ENCODE results near the gene BEND6. TPM values are rescaled to one million over a fixed set of nuclear protein-coding genes. Genes with fewer than 3 reads are reported as not detected.

The BEND6 gene
- total RNA-seq, 1 experiment from 2014 or later: 1.4 TPM

DNA sequence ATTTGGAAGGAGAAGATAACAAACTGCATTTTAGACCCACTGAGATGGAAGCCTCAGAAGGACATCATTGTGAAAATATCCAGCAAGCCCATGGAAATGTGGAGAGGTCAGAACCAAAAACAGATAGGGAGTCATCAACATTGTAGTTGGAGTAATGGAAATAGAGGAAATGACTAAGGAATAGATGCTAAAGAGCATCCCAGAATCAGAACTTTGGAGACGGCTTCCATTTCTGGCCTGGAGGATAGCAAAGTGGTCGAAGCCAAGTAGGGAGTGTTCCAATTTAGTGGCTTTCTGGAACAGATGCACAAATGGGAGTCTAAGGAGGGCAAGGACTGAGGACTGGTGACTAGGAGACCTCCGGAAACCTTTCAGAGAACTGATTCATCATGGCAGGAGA, 3.6 kb downstream of the BEND6 start:
- H3K36me3 Mint-ChIP-seq (ENCODE audit: insufficient read depth in 1 of 3, low read depth in 3 of 3): peaks cover 0 to 2% (median 0%) of the 10 kb centered on the region in 3 experiments; a peak in 1 of 7 replicates
- TF ChIP-seq, protein P1, sequence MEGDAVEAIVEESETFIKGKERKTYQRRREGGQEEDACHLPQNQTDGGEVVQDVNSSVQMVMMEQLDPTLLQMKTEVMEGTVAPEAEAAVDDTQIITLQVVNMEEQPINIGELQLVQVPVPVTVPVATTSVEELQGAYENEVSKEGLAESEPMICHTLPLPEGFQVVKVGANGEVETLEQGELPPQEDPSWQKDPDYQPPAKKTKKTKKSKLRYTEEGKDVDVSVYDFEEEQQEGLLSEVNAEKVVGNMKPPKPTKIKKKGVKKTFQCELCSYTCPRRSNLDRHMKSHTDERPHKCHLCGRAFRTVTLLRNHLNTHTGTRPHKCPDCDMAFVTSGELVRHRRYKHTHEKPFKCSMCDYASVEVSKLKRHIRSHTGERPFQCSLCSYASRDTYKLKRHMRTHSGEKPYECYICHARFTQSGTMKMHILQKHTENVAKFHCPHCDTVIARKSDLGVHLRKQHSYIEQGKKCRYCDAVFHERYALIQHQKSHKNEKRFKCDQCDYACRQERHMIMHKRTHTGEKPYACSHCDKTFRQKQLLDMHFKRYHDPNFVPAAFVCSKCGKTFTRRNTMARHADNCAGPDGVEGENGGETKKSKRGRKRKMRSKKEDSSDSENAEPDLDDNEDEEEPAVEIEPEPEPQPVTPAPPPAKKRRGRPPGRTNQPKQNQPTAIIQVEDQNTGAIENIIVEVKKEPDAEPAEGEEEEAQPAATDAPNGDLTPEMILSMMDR (conservative IDR thresholded peaks at IDR 0.05): no peak
- no peak overlapping the region for H2BK5ac ChIP-seq (ENCODE audit: insufficient read length, low read length)
- H4K20me1 ChIP-seq (ENCODE audit: control insufficient read depth, insufficient read depth, insufficient read length): no peaks in the 10 kb centered on the region
- no peak overlapping the region for H4K8ac ChIP-seq (replicated peaks; ENCODE audit: insufficient read length, low read depth, low read length)
- no peak overlapping the region for H3K27ac Mint-ChIP-seq
- no peak overlapping the region for H2BK120ac ChIP-seq (ENCODE audit: low read depth, low read length, poor library complexity, severe bottlenecking)
- no peak overlapping the region for H2BK15ac ChIP-seq (ENCODE audit: low read depth, low read length)
- H3K4me1 ChIP-seq (ENCODE audit: insufficient read depth, low read length): peaks cover 2% of the 10 kb centered on the region; the same call in 1 of the 2 replicates
- peaks cover 12% of the 10 kb centered on the region for H3K23me2 ChIP-seq (ENCODE audit: insufficient read length, low read depth, low read length, poor library complexity, severe bottlenecking)
- no peak overlapping the region for H3K14ac ChIP-seq (ENCODE audit: insufficient read depth, low read length)
- H2BK12ac ChIP-seq (ENCODE audit: insufficient read length, low read depth, low read length): no peak overlapping the region
- no peak overlapping the region for H3K9ac ChIP-seq (ENCODE audit: extremely low read depth, insufficient read length, low read length)
- H3K4me2 ChIP-seq (ENCODE audit: insufficient read depth, insufficient read length, low read length): no peak overlapping the region
- H3K4me3 Mint-ChIP-seq: no peak overlapping the region
- no peak overlapping the region for H2AK5ac ChIP-seq (ENCODE audit: insufficient read length, low read length)
- no peaks in the 10 kb centered on the region for H3K79me1 ChIP-seq (ENCODE audit: insufficient read depth, low read depth, low read length, poor library complexity, severe bottlenecking)
- H3K9me3 ChIP-seq (ENCODE audit: control insufficient read depth, low read depth, low read length): no peaks in the 10 kb centered on the region
- H3K79me2 ChIP-seq (ENCODE audit: insufficient read depth, low read length): no peaks in the 10 kb centered on the region
- no CpG with 5 or more reads among the region's 3 CpGs for WGBS (ENCODE audit: extremely low coverage, insufficient read length, low lambda C conversion rate)
- H3K27me3 ChIP-seq (ENCODE audit: insufficient read depth, low read length): no peaks in the 10 kb centered on the region; the same call in 1 of the 2 replicates
- H3K27ac ChIP-seq (ENCODE audit: insufficient read length, low read depth, low read length): no peak overlapping the region
- H3K4me1 Mint-ChIP-seq: peaks cover 21 to 23% of the 10 kb centered on the region in 2 experiments
- no peak overlapping the region for H3K23ac ChIP-seq (ENCODE audit: insufficient read length, low read depth, low read length)
- peaks cover 15% of the 10 kb centered on the region for H3K27me3 Mint-ChIP-seq (ENCODE audit: low read depth)
- no peak overlapping the region for H2BK20ac ChIP-seq (ENCODE audit: low read depth, low read length, poor library complexity, severe bottlenecking)
- no peaks in the 10 kb centered on the region for H3K9me3 Mint-ChIP-seq
- no peak overlapping the region for H3K18ac ChIP-seq (ENCODE audit: insufficient read length, low read depth, low read length)
- no peak overlapping the region for H3K4ac ChIP-seq (ENCODE audit: low read depth, low read length)
- DNase-seq: no peak
- no peak overlapping the region for H4K91ac ChIP-seq (ENCODE audit: insufficient read length, low read depth, low read length)
- H3T11ph ChIP-seq (ENCODE audit: low read length): no peak overlapping the region
- no peak overlapping the region for H3K56ac ChIP-seq (ENCODE audit: insufficient read length, low read depth, low read length)
- H4K5ac ChIP-seq (ENCODE audit: insufficient read length, low read depth, low read length): no peak overlapping the region
- no peak overlapping the region for H2AFZ ChIP-seq (ENCODE audit: low read length)
